ENCODE results near the gene TGDS. TPM values are rescaled to one million over a fixed set of nuclear protein-coding genes. Genes with fewer than 3 reads are reported as not detected.

TGDS gene
- total and polyA plus RNA-seq, 2 of the 8 experiments (the other 6 are each of a cell fraction or from before 2014, with no cell fraction given): 11.6 to 11.8 TPM

GRCh38 chr13:94595001-94595949 is 677 bp downstream of the TGDS start (continued):
- TF ChIP-seq SRF (IDR thresholded peaks at IDR 0.05; ENCODE audit: low read depth, low read length): no peak
- TF ChIP-seq JUN (IDR thresholded peaks at IDR 0.05; ENCODE audit: low read depth, low read length): no peak
- TF ChIP-seq ASH2L (IDR thresholded peaks at IDR 0.05; ENCODE audit: low read length): no peak
- TF ChIP-seq RNF2 (IDR thresholded peaks at IDR 0.05; ENCODE audit: borderline replicate concordance, low read depth, low read length, missing control alignments, poor library complexity, severe bottlenecking): no peak

All from H1 (cell line).